ENCODE results near the gene NDUFB8.

DNA sequence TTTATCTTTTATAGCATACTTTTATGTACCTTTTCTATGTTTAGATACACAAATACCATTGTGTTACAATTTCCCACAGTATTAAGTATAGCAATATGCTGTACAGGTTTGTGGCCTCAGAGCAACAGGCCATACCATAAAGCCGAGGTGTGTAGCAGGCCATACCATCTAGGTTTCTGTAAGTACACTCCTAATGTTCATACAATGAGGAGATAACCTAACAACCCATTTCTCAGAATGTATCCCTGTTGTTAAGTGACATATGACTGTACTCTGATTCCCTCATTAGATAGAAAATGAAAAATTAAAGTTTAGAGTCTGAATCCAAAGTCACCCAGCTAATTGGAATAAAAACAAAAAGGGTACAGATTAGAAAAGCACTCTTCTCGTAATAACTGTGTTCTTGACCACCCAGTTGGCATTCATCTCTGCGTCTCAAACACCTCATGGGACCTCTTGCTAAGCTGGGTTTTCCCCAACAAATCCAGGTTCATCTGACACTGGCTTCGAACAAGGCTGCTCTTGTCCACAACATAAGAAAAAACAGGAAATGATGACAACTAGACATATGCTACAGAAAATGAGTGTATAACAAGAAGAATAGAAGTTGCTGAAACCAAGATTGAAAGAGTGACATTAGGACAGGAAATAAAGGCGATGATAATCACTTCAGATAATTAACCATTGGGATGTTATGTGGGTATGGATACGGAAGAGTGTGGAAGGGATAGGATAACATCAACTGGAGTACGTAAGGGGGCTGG, 1.4 kb downstream of the NDUFB8 start:
- TF ChIP-seq POLR2AphosphoS5 (IDR thresholded peaks at IDR 0.05; ENCODE audit: low read depth, low read length) (no peak), TAF1 (IDR thresholded peaks at IDR 0.05; ENCODE audit: borderline replicate concordance, low read depth, low read length) (no peak), POLR2A (IDR thresholded peaks at IDR 0.05; ENCODE audit: low read depth, low read length) (no peak)

Data from GM12892 (cell line).